ENCODE data around the gene PCLAF.

- no peak; the same call in 1 of the 2 replicates for TF ChIP-seq CEBPB (IDR thresholded peaks at IDR 0.05)
- peak; percentile 85 for TF ChIP-seq TCF12 (IDR thresholded peaks at IDR 0.05; ENCODE audit: low read depth)
- TF ChIP-seq REST (IDR thresholded peaks at IDR 0.05; ENCODE audit: low read depth): no peak
- TF ChIP-seq YY1 (IDR thresholded peaks at IDR 0.05; ENCODE audit: low read depth): peak; percentile 98
- peak; percentile 58; the same call in 1 of the 2 replicates for TF ChIP-seq EP300 (IDR thresholded peaks at IDR 0.05; ENCODE audit: borderline replicate concordance)
- TF ChIP-seq ZBTB7A (IDR thresholded peaks at IDR 0.05; ENCODE audit: low read depth): no peak
- TF ChIP-seq, protein P1, sequence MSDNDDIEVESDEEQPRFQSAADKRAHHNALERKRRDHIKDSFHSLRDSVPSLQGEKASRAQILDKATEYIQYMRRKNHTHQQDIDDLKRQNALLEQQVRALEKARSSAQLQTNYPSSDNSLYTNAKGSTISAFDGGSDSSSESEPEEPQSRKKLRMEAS (IDR thresholded peaks at IDR 0.05): peak; percentile 92
- no peak for TF ChIP-seq RAD21 (IDR thresholded peaks at IDR 0.05; ENCODE audit: low read depth)
- no peak; the same call in 1 of the 2 replicates for TF ChIP-seq NFIC (IDR thresholded peaks at IDR 0.05)
- TF ChIP-seq TEAD4 (IDR thresholded peaks at IDR 0.05): peak; percentile 61
Observed at GRCh38 chr15:64387562-64388168, 6.4 kb upstream of the PCLAF start, which contains the start of gene TRIP4.

Data from Ishikawa (cell line).